SH-SY5Y (cell line): ENCODE measurements around the gene DIS3L2.

Experiments
- GATA2 ChIP-seq: IDR thresholded peaks from 2 replicates; pipeline ENCODE4 v1.6.1; 2011; ENCODE audit warnings: mild to moderate bottlenecking, low read depth, low read length
- GATA3 ChIP-seq: IDR thresholded peaks from 2 replicates; pipeline ENCODE4 v1.6.1; 2011; ENCODE audit warnings: low read depth, mild to moderate bottlenecking, low read length, moderate library complexity

DIS3L2 gene

GRCh38 chr2:232147440-232148077 lies 186.0 kb downstream of the DIS3L2 start:
- TF ChIP-seq GATA2 (no peak), GATA3 (no peak)

- no peak for TF ChIP-seq GATA2
- no peak for TF ChIP-seq GATA3
These were observed 200.7 kb downstream of the DIS3L2 start for GRCh38 chr2:232162187-232162586.

DNA sequence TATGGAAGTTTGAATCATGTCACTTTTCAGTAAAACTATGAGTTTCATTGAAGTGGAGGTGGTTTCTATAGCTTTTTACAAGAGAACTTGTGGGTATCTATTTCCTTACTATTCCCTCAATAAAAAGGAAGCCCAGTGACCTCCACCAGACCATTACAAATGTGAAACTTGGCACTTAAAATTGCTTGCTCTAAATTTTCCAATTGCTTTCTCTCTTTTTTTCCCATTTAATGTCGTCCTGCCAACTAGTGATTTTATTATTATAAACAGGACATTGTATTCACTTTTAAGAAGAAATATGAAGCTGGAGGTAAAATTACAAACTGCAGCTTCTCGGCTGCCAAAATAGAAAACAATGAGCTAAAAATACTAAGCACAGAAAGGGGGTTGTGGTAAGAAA lies 208.9 kb downstream of the DIS3L2 start:
- TF ChIP-seq GATA2 = no peak
- TF ChIP-seq GATA3 = no peak

GRCh38 chr2:232174662-232175061 lies 213.1 kb downstream of the DIS3L2 start:
- TF ChIP-seq GATA3 (no peak), GATA2 (no peak)

DNA sequence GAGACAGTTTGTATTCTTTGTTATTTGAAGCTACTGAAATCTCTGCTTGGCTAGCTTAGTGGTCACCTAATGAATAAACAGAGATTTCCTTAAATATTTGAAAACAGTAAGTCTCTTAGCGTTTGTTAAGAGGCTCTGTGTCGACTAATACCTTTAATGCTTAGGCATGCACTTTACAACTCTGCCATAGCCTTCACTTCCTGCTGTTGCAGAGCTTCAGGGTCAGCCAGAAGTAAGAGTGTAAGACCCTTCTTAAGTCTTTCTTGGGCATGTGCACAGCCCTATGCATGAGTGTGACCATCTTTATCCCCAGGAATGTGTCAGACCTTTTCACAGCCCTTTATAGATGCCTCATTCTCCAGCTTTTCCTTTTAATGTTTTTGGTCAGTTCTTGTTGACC lies 221.8 kb downstream of the DIS3L2 start:
- TF ChIP-seq GATA3 (no peak), GATA2 (no peak)

GRCh38 chr2:232184346-232184745 lies 222.8 kb downstream of the DIS3L2 start:
- TF ChIP-seq GATA3 (no peak), GATA2 (no peak)

GRCh38 chr2:232190796-232191195 lies 229.3 kb downstream of the DIS3L2 start:
- TF ChIP-seq GATA3 (no peak), GATA2 (no peak)

DNA sequence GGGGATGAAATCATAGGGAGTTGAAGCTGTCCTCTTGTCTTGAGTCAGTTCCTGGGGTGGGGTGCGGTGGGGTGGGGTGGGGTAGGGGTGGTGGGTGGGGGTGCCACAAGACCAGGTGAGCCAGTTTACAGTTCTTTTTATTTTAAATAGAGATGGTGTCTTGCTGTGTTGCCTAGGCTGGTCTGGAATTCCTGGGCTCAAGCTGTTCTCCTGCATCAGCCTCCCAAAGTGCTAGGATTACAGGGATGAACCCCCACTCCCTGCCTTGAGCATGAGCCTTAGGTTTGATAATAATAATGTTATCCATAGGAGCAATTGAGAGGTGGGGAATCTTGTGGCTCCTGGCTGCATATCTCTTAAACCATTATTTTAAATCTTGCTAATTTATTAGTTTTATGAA lies 234.0 kb downstream of the DIS3L2 start:
- TF ChIP-seq GATA2 (no peak), GATA3 (no peak)

DNA sequence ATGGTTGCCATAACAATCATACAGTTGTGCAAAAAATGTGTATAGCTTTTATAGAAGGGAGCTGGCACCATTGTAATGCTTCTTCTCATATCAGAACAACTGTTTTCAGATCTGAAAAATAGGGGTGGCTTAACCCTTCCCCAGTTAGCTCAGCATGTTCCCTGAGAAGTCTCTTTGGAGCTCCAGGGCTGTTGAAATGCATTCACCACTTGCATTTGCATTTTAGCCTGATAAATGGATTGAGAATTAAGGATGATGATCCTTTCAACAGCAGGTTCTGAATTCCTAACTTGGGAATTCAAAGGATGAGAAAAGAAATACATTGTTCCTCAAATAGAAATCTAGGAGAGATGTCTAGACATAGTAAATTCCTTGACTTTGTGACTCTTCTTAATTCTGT lies 235.3 kb downstream of the DIS3L2 start:
- TF ChIP-seq GATA3 (no peak), GATA2 (no peak)

GRCh38 chr2:232200195-232200594 lies 238.7 kb downstream of the DIS3L2 start:
- TF ChIP-seq GATA2 (no peak), GATA3 (no peak)

DNA sequence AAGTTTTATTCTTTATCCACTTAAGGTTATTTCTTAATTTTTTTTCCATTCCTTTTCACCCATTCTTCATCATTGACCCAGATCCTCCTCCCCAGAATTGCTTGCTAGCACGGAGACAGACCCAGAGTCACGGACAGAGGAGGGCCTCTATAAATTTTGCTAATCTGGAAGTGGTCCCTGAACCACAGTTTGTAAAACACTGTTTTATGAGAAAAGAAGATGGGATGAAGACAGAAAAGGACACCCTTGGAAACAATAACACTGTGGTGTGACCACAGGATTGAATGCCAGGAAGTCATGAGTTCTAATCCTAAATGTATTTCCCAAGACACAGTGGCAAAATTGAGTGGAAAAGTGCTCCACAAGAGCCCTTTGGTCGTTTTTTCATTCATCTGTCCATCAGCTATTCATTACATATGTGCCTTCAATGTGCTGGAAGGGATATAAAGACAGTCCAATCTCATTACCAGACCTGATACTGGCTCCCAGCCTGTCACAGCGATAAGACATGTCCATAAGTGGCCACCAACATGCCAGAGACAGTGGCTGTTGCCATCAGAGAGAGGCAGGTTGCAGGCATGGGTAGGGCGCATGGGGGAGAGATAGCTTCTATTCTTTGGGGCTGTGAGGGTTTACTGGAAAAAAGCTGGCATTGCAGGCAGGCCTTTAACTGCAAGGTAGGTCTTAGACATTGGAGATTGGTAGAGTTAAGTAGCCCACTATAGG lies 241.8 kb downstream of the DIS3L2 start:
- TF ChIP-seq GATA3 (no peak), GATA2 (no peak)

DNA sequence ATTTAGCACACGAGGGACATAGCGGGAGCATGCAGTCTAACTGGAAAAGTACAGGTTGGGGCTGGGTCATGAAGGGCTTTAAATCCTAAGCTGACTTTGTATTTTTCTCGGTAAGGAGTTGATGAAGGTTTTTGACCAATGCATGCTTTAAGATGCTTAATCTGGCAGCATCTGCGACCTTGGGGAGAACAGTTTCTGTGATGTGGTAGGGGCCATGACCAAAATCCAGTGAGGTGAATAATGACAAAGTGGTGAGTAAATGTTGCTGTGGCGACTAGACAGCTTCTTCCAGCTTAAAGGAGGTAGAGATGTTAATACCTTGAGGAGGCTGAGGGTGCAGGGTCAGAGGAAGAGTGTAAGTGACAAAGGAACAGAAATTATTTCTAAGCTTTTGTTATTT lies 242.4 kb downstream of the DIS3L2 start:
- TF ChIP-seq GATA3 = no peak
- no peak for TF ChIP-seq GATA2

- TF ChIP-seq GATA3 (no peak), GATA2 (no peak)
These were observed 243.0 kb downstream of the DIS3L2 start for GRCh38 chr2:232204457-232204931.

DNA sequence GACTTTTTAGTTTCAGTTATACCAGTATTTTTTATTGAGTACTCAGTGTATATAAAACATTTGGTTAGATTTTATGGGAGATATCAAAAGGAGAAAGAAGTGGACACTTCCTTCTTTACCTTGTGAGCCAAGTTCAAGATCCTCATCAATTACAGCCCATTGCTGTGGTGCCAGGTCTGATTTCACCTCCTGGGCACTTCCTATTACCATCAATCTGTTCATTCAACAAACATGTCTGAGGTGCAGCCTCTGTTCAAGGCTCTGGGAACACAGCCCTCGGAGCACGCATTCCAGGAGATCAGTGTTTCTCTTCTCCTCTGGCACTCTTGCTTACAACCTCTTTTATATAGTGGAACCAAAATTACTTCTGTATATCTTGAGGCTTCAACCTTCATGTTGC lies 245.7 kb downstream of the DIS3L2 start:
- no peak for TF ChIP-seq GATA2
- no peak for TF ChIP-seq GATA3

- TF ChIP-seq GATA3 (no peak), GATA2 (no peak)
These were observed 248.8 kb downstream of the DIS3L2 start for GRCh38 chr2:232210306-232210705.
